Stomach (tissue), 4 donors: ENCODE results near the gene ASXL2.

ENCODE experiments used
- EP300 ChIP-seq: sonication (generic); formaldehyde crosslinking; IDR thresholded peaks from one replicate; pipeline ENCODE4 v1.6.1; 2017; ENCODE audit warnings: antibody characterized with exemption
- POLR2A ChIP-seq, 4 donors: fragments of 450-650 bp; IDR thresholded peaks; one replicate each; pipeline ENCODE4 v1.6.1; 2016; ENCODE audit warnings: antibody characterized with exemption in 4 of 4, control low read depth in 2 of 4, mild to moderate bottlenecking in 1 of 4, moderate library complexity in 1 of 4
- TF ChIP-seq, protein P1 (sequence below), 7 experiments: fragments of 450-650 bp in 4 of 7; fragments of 200-600 bp in 3 of 7; sonication (generic) in 3 of 7; IDR thresholded peaks; one replicate each; pipeline ENCODE4 v1.5.1; 2016 to 2019; ENCODE audit warnings: antibody characterized with exemption in 7 of 7, control low read depth in 2 of 7, mild to moderate bottlenecking in 1 of 7

- TF ChIP-seq, protein P1, sequence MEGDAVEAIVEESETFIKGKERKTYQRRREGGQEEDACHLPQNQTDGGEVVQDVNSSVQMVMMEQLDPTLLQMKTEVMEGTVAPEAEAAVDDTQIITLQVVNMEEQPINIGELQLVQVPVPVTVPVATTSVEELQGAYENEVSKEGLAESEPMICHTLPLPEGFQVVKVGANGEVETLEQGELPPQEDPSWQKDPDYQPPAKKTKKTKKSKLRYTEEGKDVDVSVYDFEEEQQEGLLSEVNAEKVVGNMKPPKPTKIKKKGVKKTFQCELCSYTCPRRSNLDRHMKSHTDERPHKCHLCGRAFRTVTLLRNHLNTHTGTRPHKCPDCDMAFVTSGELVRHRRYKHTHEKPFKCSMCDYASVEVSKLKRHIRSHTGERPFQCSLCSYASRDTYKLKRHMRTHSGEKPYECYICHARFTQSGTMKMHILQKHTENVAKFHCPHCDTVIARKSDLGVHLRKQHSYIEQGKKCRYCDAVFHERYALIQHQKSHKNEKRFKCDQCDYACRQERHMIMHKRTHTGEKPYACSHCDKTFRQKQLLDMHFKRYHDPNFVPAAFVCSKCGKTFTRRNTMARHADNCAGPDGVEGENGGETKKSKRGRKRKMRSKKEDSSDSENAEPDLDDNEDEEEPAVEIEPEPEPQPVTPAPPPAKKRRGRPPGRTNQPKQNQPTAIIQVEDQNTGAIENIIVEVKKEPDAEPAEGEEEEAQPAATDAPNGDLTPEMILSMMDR (IDR thresholded peaks at IDR 0.05) = no peak
- TF ChIP-seq POLR2A (IDR thresholded peaks at IDR 0.05) (no peak), EP300 (no peak)
Measured at GRCh38 chr2:25835906-25836305, 42.4 kb downstream of the ASXL2 start.
